ENCODE data around the gene BUB1B.
A peak's percentile ranks its signal among the peaks of the same experiment; 100 is the strongest.
"Not testable (repeated sequence)": the region's sequence is repeated elsewhere in the genome, so short reads cannot be mapped to it uniquely, and the experiment has no call there.

The BUB1B gene

DNA sequence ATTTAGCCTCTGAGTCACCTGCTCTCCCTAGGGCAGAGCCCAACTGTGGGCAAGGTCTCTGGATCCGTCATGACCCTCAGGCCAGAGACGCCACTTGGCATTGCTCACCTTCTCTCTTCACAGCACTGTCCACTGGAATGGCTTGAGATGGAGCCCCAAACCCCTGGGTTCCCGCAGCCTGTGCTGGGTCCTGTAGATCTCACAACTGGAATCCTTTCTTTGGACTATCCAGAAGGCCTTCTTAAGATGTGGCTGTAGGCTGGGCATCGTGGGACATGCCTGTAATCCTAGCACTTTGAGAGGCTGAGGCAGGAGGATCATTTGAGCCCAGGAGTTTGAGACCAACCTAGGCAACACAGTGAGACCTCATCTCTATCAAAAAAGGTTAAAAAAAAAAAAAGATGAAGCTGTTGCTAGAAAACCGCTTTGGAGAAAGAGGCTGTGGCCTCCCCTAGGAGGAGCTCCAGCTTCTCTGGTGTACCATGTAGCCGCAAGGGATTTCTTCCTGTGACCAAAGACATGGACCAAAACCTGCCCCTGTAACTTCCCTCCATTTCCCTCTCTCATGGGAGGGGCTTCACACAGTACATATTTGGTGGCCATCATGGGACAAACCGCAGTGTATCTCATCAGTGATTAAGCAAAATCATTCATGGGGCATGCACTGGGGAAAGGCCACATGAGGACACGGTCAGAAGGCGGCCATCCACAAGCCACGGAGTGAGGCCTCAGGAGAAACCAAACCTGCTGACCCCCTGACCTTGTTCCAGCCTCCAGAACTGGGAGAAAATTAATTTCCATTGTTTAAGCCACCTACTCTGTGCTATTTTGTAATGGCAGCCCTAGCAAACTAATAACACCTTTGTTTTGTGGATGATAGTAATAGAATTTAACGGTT is 23.3 kb upstream of the BUB1B start:
- FAIRE-seq: no peak

DNA sequence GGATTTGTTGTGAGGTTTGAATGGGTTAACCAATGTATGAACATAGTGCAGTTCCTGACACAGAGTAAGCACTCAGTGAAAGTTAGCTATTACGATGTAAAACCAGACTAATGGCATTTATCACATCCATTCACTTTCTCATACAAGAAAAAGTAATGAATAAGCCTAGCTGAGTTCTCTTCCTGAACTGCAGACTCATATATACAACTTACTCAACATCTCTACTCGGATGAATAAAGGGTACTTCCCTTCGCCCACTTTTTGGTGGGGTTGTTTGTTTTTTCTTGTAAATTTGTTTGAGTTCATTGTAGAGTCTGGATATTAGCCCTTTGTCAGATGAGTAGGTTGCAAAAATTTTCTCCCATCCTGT is 22.7 kb upstream of the BUB1B start:
- not testable (repeated sequence) for FAIRE-seq

DNA sequence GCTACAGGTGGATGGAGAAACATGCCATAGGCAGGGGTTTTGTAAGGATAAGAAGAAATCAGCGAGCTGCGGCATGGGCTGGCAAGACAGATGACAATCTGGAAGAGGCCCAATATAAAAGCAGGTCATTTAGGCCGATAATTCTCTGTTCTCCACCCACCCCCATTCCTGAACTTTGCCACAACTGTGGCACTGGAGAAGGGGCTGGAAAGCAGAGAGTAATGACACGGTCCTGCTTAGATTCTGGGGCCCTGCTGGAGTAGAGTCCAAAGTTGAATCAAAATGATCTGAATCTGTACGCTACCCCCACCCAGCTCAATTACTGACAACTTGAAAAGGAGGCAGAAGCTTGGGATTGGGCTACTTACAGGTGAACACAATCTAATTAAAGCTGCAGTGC is 18.4 kb upstream of the BUB1B start:
- no peak for FAIRE-seq

GRCh38 chr15:40146037-40146436 is 14.8 kb upstream of the BUB1B start:
- FAIRE-seq: no peak

DNA sequence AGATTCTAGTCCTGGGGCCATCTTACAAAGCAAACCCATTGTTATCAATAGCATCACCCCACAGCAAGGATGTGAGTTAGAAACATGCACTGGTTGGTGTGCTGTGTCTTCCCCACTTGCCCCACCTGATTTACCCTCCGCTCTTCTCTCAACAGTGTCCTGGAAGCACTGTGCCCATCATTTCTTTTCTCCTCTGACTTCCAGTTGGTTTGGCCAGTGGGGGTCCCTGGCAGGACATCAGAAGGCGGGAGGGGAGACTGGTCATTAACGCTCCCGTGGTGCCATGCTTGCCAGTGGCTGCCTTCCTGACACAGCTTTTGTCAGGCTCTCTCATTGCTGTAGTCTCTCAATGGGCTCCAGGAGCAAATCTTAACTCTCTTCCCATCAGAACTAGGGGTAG is 11.5 kb upstream of the BUB1B start:
- no peak for FAIRE-seq

- FAIRE-seq: no peak
Measured at GRCh38 chr15:40150163-40150925, 10.5 kb upstream of the BUB1B start.

- no peak for FAIRE-seq
Measured at GRCh38 chr15:40151499-40151898, 9.4 kb upstream of the BUB1B start.

DNA sequence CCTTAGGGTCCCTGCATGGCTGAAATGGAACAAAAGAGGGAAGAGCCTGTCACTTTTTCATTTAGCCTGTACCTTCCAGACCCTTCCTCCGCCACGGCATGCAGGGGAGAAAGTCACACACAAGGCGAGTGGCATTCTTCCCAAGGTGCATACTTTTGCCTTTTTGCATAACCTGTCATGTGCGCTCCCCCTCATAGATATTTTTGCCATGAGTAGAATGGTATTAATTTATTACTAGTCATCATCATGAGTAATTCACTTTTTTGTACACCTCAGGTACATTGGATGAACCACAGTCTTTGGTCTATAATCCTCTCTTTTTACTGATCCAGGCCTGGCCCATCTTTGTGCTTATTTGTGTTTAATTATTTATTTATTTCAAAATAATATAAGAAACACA is 8.9 kb upstream of the BUB1B start:
- FAIRE-seq: no peak

- FAIRE-seq: not testable (repeated sequence)
Measured at GRCh38 chr15:40154821-40155220, 6.0 kb upstream of the BUB1B start.

GRCh38 chr15:40155270-40155910 is 5.5 kb upstream of the BUB1B start:
- no peak for FAIRE-seq

DNA sequence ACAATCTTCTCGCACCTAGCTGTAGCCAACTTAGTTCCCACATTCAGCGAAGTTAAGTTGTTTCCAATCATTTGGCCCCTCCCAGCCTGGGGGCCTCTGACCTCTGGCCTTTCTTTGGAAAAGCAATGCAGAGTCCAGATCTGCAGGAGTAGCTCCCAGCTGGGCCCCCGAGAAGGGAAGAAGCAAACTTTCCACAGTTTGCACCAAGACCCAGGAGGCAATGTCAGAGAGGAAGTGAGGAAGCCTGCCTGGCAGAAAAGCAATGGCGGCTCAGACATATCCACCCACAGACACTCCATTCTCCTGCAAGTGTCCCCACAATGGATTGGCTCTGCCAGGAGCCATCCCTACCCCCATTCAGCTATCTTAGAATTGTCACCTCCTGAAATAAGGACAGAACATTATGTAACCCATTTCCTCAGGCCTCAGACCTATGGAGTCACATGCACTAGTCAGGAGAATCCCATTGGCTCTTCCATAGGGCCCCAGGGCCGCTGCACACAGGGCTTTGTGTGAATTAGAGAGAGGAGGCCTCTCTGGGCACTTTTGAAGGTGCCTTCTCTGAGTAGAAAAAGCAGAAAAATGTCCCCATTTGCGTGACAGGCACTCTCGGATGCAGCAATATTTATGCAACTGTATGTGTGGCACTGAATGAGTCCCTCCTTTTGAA is 3.0 kb upstream of the BUB1B start:
- no peak for FAIRE-seq

DNA sequence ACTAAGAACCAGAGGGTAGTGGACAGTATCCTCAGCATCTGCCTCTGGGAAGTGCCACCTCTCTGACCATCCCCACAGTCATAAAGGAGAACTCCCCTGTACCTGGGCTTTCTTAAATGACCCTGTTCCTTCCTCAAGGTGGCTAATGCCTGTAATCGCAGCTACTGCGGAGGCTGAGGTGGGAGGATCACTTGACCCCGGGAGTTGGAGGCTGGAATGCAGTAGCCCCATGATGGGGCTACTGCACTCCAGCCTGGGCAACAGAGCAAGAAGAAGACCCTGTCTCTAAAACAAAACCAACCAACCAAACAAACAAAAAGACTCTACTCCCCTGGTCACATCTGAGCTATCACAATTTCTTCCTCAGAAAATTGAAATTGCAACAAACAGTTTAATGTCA is 848 bp upstream of the BUB1B start:
- FAIRE-seq: no peak

GRCh38 chr15:40161693-40162391 is 973 bp downstream of the BUB1B start:
- no peak for FAIRE-seq

- no peak for FAIRE-seq
Measured at GRCh38 chr15:40162552-40162951, 1.7 kb downstream of the BUB1B start.

- FAIRE-seq: no peak
Measured at GRCh38 chr15:40163657-40164416, 3.0 kb downstream of the BUB1B start.

DNA sequence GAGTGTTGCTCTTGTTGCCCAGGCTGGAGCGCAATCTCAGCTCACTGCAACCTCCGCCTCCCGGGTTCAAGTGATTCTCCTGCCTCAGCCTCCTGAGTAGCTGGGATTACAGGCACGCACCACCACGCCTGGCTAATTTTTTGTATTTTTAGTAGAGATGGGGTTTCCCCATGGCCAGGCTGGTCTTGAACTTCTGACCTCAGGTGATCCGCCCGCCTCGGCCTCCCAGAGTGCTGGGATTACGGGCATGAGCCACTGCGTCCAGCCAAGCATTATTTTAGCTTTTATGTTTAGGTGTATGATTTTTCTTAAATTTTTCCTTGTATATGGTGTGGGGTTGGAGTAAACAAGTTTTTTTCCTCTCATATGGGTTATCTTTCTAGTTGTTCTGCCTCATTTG is 6.5 kb downstream of the BUB1B start:
- FAIRE-seq: not testable (repeated sequence)

GRCh38 chr15:40175160-40175559 is 14.3 kb downstream of the BUB1B start:
- FAIRE-seq: no peak

- no peak for FAIRE-seq
Measured at GRCh38 chr15:40182358-40183029, 21.6 kb downstream of the BUB1B start.

- peak; percentile 5 for FAIRE-seq
Measured at GRCh38 chr15:40183636-40184463, 23.0 kb downstream of the BUB1B start.

GRCh38 chr15:40190591-40190990 is 29.7 kb downstream of the BUB1B start:
- no peak for FAIRE-seq

All from colon (tissue), 2 donors.